Neural progenitor cell (in vitro differentiated cells): ENCODE measurements around the gene ZNF19.

Experiments used
- EZH2 ChIP-seq: fragments of 200-600 bp; sonication (generic); IDR thresholded peaks from 2 replicates; pipeline ENCODE4 v1.6.1; 2017; ENCODE audit warnings: antibody characterized with exemption, mild to moderate bottlenecking, moderate library complexity
- TF ChIP-seq, protein P1 (sequence below): fragments of 200-600 bp; sonication (generic); IDR thresholded peaks from 2 replicates; pipeline ENCODE4 v1.5.1; 2017; ENCODE audit warnings: antibody characterized with exemption, mild to moderate bottlenecking

DNA sequence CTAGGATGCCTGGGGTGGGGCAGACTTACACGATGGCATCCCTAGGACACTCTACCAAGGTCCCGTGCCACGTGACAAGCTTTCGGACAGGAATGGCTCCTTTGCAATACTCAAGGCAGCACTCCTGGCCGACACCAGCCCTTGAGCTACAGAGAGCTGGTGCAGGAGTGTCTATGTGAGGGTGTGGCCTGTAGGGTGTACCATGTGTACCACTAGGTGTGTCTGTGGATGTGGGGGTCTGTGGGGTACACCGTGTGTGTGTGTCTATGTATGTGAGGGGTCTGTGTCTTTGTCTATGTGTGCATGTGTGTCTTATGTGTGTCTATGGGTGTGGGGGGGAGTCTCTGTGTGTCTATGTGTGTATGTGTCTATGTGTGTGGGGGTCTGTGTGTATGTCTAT is 45.4 kb downstream of the ZNF19 start:
- no peak for TF ChIP-seq EZH2
- TF ChIP-seq, protein P1, sequence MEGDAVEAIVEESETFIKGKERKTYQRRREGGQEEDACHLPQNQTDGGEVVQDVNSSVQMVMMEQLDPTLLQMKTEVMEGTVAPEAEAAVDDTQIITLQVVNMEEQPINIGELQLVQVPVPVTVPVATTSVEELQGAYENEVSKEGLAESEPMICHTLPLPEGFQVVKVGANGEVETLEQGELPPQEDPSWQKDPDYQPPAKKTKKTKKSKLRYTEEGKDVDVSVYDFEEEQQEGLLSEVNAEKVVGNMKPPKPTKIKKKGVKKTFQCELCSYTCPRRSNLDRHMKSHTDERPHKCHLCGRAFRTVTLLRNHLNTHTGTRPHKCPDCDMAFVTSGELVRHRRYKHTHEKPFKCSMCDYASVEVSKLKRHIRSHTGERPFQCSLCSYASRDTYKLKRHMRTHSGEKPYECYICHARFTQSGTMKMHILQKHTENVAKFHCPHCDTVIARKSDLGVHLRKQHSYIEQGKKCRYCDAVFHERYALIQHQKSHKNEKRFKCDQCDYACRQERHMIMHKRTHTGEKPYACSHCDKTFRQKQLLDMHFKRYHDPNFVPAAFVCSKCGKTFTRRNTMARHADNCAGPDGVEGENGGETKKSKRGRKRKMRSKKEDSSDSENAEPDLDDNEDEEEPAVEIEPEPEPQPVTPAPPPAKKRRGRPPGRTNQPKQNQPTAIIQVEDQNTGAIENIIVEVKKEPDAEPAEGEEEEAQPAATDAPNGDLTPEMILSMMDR = no peak
